ENCODE data around the gene PHACTR1.

Gene PHACTR1

GRCh38 chr6:13248584-13248985 is 532.0 kb downstream of the PHACTR1 start:
- no peak for DNase-seq

DNA sequence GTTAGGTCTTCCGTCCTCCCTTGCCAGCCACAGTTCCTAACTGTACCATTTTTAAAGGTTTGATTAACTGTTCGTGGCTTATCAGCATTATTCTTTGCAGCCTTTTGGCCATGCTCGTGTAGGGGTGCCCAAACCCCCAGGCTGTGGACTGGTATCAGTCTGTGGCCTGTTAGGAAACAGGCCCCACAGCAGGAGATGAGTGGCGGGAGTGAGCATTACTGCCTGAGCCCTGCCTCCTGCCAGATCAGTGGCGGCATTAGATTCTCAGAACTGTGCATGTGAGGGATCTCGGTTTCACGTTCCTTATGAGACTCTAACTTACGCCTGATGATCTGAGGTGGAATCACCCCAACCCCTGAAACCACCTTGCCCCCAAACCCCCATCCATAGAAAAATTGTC is 532.4 kb downstream of the PHACTR1 start:
- no peak for DNase-seq

DNA sequence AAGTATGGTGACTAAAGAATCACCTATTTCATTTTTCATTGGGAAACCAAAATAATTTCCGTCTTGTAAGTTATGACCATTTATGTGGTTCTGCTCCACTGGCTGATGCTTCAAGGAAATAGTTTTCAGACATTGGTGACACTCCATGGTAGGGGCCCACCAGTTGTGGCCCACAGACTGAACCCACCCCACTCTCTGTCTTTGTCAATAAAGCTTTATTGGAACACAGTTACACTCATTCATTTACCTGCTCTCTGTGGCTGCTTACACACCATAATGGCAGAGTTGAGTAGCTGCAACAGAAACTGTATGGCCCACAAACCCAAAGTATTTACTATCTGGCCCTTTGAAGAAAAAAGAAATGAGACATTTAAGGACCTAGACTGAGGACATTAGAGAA is 533.2 kb downstream of the PHACTR1 start:
- DNase-seq = no peak

DNA sequence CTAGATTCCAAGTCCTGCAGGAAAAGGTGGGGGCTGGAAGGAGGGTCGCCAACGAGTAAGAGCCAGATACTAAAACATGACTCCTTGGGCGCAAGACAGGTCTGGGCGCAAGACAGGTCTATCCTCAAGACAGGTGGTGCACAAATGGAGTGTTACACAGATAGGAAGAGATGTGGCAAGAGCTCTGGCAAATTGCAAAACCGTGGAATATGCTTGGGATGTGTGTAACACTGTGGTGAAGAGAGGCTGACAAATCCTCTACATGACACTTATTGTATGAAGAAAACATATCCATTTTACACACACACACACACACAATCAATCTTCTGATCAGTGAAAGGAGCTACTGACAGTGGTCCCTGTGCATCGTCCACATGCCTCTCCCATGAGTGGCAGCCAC is 534.1 kb downstream of the PHACTR1 start:
- no peak for DNase-seq

DNA sequence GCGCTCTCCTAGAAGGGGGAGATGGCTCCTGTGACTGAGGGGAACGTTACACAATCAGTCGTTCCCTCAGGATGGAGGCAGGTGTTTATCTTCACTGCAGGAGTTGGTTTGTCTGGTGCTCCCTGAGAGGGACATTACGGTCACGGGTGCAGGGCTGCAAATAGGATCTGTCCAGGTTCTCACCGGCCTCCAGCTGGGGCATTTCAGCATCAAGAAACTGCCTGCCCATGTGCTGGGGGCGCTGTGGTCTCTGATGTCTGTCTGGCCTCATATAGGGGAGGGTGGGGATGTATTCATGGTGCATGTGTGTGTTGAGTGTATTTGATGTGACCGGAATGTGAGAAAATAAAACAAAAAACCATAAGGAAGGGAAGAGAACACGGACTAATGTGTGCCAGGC is 534.7 kb downstream of the PHACTR1 start:
- DNase-seq = no peak

- no peak for DNase-seq
Observed at GRCh38 chr6:13252790-13253189, 536.2 kb downstream of the PHACTR1 start.

DNA sequence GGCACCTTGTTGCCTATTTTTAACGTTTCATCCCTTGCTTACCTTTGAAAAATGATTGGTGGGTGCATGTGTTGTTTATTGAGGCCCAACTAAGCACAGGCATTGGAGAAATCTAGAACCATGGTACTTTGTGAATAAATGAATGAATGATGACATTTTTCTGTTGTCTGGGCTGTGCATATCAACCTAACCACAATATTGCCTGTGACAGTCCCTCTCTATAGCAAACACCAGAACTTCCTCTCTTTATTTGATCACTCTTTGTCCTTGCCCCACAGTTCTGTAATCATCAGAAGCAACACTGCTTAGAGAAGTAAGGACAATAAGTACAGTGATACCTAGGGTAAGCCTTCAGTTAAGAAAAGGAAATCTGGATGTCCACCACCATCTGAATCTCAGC is 536.7 kb downstream of the PHACTR1 start:
- DNase-seq = no peak

DNA sequence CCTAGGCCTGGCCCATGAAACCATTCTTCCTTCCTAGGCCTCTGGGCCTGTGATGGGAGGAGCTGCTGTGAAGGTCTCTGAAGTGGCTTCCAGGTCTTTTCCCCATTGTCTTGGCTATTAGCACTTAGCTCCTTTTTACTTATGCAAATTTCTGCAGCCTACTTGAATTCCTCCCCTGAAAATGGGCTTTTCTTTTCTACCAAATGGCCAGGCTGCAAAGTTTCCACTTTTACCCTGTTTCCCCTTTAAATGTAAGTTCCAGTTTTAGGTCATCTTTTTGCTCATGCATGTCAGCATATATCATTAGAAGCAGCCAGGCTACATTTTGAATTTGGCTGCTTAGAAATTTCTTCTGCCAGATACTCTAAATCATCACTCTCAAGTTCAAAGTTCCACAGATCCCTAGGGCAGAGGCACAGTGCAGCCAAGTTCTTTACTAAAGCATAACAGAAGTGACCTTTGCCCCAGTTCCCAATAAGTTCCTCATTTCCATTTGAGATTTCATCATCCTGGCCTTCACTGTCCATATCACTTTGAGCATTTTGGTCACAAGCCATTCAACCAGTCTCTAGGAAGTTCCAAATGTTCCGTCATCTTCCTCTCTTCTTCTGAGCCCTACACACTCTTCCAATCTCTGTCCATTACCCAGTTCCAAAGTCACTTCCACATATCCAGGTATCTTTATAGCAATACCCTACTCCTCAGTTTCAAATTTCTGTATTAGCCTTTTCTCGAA is 539.9 kb downstream of the PHACTR1 start:
- DNase-seq = no peak

DNA sequence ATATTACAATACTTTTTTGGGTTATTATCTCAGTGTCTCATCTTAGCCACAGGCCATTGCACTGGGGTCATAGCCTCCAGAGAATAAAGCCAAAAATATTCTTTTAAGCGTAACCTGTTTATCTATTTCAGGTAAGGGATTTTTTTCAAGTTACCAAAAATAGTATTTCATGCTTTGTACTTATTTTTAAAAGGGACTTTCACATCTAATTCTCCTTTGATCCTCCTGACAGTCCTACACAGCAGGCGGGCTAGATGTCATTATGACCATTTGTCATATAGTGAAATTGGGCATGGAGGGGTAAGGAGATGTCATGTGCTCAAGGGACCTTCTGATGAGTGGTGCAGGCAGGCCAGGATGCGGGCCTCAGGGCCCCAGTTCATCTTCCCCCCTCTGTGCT is 542.8 kb downstream of the PHACTR1 start:
- no peak for DNase-seq

DNA sequence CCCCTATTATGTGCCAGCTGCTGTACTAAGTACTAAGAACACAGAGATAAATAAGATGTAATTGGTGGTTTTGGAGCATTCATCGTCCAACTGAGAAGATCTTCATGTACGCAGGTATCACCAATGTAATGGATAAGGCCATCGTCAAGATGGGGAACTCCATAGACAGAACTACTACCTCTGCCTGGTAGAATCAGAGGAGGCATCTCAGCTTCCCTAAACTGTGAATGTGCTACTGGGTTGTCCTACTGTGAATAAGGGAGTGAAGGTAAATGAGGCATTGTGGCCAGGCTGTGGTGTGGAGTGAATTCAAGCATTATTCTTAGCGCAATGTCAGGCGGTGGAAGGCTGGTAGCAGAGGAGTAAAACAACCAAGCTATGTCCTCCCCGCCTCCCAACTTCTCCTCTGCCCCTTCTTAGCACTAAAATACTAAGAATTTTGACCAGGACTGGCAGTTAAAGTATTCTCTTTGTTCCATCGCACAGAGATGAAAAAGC is 543.6 kb downstream of the PHACTR1 start:
- DNase-seq = no peak

DNA sequence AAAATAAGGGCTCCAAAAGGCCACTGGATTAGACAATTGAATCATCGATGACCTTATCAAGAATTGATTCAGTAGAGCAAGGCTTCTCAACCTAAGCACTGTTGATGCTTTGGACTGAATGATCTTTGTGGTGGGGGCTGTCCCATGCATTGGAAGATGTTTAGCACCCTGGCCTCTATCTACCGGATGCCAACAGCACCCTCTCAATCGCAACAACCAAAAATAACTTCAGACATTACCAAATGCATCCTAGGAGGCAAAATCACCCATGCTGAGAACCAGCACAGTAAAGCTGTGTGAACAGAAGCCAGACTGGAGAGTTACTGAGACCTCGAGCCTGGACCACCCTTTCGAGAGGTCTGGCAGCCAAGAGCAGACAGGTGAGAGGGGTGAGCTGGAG is 544.3 kb downstream of the PHACTR1 start:
- DNase-seq = no peak

- DNase-seq = no peak
Observed at GRCh38 chr6:13261464-13261994, 545.0 kb downstream of the PHACTR1 start.

DNA sequence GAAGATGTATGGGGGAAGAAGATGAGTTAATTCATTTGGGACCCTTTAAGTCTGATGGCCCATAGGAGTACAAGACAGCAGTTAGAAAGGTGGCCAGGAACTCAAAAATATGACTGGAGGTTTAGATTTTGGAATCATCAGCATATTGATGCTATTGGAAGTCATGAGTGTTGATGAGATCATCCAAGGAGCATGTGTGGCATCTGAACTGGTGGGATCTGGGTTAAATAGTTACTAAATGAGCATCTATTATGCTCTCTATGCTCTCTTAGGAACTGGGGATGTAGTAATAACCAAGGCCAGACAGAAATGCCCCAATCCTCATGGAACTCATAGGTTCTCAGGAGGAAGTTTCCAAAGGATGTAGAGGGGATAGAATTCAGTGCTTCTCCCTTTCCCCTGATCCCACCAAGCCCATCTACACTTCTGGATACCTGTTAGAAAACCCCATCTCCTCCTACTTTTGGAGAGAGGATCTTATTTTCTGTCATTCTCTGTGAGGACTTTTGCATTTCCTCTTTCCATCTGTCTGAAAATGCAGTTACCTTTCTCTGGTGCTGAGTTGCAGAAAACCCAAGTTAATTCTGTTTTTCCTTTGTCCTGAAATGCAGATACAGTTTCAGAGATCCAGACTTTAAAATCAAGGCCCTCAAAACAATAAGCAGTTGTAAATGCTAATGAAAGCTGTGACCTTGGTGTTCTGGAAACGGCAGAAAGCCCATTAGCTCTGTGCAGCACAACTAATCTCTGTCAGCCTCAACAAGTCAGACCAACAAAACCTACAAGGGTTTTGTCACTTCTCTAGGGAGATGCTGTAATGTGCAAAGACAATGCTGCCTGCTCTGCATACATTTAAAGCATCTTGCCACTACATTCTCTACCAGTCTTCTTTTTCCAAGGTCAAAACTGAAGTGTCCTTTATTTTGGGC is 546.0 kb downstream of the PHACTR1 start:
- DNase-seq = no peak

GRCh38 chr6:13263669-13264068 is 547.1 kb downstream of the PHACTR1 start:
- no peak for DNase-seq

GRCh38 chr6:13267142-13267651 is 550.6 kb downstream of the PHACTR1 start:
- no peak for DNase-seq

DNA sequence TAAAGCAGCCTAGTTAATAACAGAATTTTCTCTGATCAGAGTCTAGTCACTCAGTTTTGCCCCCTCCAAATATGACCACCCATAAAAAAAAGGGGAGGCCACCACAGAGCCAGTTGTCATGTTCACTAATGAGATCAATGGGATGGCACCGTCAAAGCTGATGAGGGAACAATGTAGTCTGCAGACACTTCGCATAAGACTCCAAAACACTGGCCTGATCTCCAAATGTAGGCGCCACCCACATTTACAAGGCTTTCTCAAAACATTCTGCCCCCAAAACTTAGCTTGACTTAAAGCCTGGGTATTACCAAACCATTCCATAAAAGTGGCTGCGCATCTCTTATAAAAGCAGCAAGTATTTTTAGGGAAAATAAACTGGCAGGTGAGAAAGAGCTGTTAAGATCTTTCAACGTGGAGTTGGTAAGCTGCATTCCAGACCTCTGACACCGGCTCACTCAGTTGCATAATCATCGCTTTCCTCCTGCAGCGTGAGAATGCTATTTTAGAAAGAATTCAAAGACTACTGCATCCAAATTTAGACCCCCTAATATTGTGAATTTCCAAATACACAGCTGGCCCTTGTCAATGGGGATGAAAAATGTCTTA is 552.4 kb downstream of the PHACTR1 start:
- DNase-seq = no peak

GRCh38 chr6:13272131-13273046 is 555.8 kb downstream of the PHACTR1 start:
- no peak for DNase-seq

GRCh38 chr6:13273202-13273930 is 556.8 kb downstream of the PHACTR1 start:
- DNase-seq = no peak

- peak; percentile 53 for DNase-seq
Observed at GRCh38 chr6:13273931-13274706, 557.6 kb downstream of the PHACTR1 start.

GRCh38 chr6:13274707-13275434 is 558.3 kb downstream of the PHACTR1 start:
- no peak for DNase-seq

Data from activated T-cell treated with anti-CD3 and anti-CD28 coated beads, Interleukin-2, amount 50 U/mL, for 1 hour (primary cell).